GM23248 (cell line): ENCODE data around the gene ADM5.

Source experiments
- EZH2 ChIP-seq: fragments of 200-600 bp; sonication (generic); IDR thresholded peaks from 2 replicates; pipeline ENCODE4 v1.6.1; 2018; ENCODE audit warnings: antibody characterized with exemption, mild to moderate bottlenecking; ENCODE audit not compliant: insufficient read depth, poor library complexity, severe bottlenecking
- EZH2phosphoT487 ChIP-seq: fragments of 200-600 bp; sonication (generic); IDR thresholded peaks from 2 replicates; pipeline ENCODE4 v1.6.1; 2018; ENCODE audit warnings: antibody characterized with exemption, moderate library complexity, mild to moderate bottlenecking, low read depth; ENCODE audit not compliant: insufficient read depth

DNA sequence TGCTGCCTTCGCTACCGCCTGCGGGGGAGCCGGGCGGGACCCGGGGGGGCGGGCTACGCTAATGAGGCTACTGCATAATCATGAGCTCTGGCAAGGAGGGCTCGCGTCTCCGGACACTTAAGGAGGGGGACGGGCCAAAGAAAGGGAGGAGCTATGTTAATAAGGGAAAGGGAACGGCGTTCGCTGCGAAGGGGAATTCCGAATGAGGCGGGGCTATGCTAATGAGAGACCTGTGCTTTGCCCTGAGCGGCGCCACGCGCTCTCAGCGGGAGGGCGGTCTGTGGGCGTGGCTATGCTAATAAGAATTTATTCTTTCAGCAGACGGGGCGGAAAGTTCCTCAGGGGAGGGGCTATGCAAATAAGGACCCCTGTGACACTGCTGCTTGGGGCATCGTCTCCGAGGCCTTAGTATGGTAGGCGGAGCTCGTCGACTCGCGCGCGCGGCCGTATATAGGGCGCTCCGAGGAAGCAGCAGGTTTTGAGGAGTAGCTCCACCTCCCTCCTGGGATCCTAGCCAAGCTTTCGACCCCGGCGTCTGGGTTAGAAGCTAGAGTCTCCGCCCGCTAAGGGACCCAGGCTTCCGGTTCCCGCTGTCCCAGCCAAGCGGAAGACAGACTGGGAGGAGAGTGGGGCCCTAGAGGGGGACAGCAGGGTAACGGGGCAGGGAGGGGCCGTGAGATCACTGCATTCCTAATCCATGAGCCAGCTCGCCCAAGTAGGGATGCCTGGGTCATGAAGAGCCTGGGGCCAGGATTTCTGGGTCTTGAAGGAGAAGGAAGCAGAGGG lies 49.1 kb upstream of the ADM5 start, which contains the start of gene RRAS:
- no peak for TF ChIP-seq EZH2phosphoT487
- no peak for TF ChIP-seq EZH2
